Left renal cortex interstitium (tissue), 4 donors: ENCODE results near the gene GNG11. TPM values are rescaled to one million over a fixed set of nuclear protein-coding genes. Genes with fewer than 3 reads are reported as not detected.
A peak's percentile ranks its signal among the peaks of the same experiment; 100 is the strongest.

Experiments used
- DNase-seq, 4 donors: peaks; one replicate each; pipeline ENCODE4 v3.0.0-alpha.2; 2013; ENCODE audit warnings: low read depth in 4 of 4, low spot score in 2 of 4, missing footprints in 1 of 4
- polyA plus RNA-seq, 4 donors: library from polyadenylated mRNA; unstranded; fragments of 120-200 nt; gene quantifications; one replicate each; pipeline ENCODE4 v1.2.1, GENCODE V29; 2013; ENCODE audit not compliant: insufficient read length in 4 of 4

Gene GNG11
- 10 to 100 TPM; 28.7 to 59.4 (median 42.3) TPM for polyA plus RNA-seq

GRCh38 chr7:93921607-93922566 is at the start of gene GNG11:
GNG11 (plus strand) TSS chr7:93921735; CDS start chr7:93922138, 403 bp downstream.
- DNase-seq, result peak; percentile 46 to 75 (median 63)

- DNase-seq, result no peak
These were observed 47.4 kb upstream of the GNG11 start for GRCh38 chr7:93873998-93874574.

- DNase-seq, result no peak
These were observed 43.8 kb upstream of the GNG11 start for GRCh38 chr7:93877742-93878141.

- DNase-seq, result no peak
These were observed 42.2 kb upstream of the GNG11 start for GRCh38 chr7:93879356-93879755.

- no peak for DNase-seq
These were observed 39.1 kb upstream of the GNG11 start for GRCh38 chr7:93882468-93882867.

GRCh38 chr7:93883078-93883916 is 38.2 kb upstream of the GNG11 start:
- DNase-seq, result no peak

- DNase-seq, result no peak
These were observed 37.6 kb upstream of the GNG11 start for GRCh38 chr7:93883917-93884345.

GRCh38 chr7:93884541-93884940 is 37.0 kb upstream of the GNG11 start:
- DNase-seq, result no peak

- DNase-seq, result no peak
These were observed 32.3 kb upstream of the GNG11 start for GRCh38 chr7:93889261-93889660.

GRCh38 chr7:93890041-93890463 is 31.5 kb upstream of the GNG11 start:
- DNase-seq, result peak; percentile 13 to 43 (median 36)

- DNase-seq, result peak; percentile 34 to 51 (median 44)
These were observed 31.0 kb upstream of the GNG11 start, which contains the start of gene TFPI2 for GRCh38 chr7:93890464-93891068. TFPI2 (minus strand) TSS chr7:93890753; CDS start chr7:93890678, 75 bp downstream.

GRCh38 chr7:93894426-93894825 is 27.1 kb upstream of the GNG11 start:
- no peak for DNase-seq

- DNase-seq, result no peak
These were observed 26.4 kb upstream of the GNG11 start for GRCh38 chr7:93894966-93895640.

GRCh38 chr7:93895859-93896600 is 25.5 kb upstream of the GNG11 start:
- DNase-seq, result no peak

- no peak for DNase-seq
These were observed 23.9 kb upstream of the GNG11 start for GRCh38 chr7:93897680-93898079.

- DNase-seq, result no peak
These were observed 18.6 kb upstream of the GNG11 start for GRCh38 chr7:93902777-93903423.

GRCh38 chr7:93906267-93906666 is 15.3 kb upstream of the GNG11 start, which contains the start of gene GNGT1:
GNGT1 (plus strand) TSS chr7:93906567; CDS start chr7:93906747, 180 bp downstream.
- DNase-seq, result no peak
